Stimulated activated naive CD4-positive, alpha-beta T cell treated with Interleukin-2 at 50 U/mL for 16 hours (primary cell): ENCODE data around the gene SH3PXD2A.
A peak's percentile ranks its signal among the peaks of the same experiment; 100 is the strongest.

Source experiments
- DNase-seq: peaks from one replicate; lab custom pipeline; 2025; lab: John Stamatoyannopoulos, UW

The SH3PXD2A gene

DNA sequence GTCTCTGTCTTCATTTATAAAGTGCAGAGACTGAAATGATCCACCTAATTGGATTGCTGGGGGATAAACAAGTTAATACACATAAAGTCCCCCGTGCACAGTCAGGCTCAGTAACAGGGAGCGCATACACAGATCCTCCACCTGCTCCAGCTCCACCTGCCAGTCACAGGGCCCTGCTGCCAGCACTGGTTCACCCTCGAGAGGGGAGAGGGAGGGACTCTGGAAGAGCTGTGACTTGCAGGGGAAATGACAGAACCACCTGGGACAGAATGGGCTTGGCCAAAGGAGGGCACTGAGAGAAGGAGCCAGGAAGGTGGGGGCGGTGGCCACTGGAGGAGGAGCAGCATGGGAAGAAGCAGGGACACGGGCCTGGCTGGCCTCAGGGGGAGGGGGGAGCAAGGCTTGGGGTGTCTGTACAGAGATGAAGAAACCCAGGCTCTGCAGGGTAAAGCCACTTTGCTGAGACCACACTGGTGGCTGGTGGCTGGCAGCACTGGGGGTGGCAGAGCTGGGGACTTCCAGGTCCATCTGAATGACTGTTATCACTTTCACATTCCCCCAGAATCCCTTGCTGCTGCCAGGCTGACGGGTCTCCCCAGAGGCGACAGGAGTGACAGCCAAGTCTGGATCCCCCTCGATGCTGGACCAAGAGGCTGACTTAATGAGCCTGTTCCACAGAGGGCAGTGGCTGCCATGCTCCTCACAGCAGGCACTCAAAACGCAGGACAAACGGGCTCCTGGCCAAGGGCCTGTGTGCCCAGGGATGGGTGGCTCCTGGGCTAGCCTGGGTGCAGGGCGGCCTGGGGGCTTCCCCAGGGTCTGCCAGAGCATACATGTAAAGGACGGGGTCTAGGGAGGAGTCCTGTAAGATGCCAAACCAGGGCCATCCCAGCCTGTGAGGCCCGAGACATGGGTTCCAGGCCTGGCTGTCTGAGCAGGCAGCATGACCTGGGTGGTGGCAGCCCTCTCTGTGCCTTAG, 151.1 kb downstream of the SH3PXD2A start:
- no peak for DNase-seq

DNA sequence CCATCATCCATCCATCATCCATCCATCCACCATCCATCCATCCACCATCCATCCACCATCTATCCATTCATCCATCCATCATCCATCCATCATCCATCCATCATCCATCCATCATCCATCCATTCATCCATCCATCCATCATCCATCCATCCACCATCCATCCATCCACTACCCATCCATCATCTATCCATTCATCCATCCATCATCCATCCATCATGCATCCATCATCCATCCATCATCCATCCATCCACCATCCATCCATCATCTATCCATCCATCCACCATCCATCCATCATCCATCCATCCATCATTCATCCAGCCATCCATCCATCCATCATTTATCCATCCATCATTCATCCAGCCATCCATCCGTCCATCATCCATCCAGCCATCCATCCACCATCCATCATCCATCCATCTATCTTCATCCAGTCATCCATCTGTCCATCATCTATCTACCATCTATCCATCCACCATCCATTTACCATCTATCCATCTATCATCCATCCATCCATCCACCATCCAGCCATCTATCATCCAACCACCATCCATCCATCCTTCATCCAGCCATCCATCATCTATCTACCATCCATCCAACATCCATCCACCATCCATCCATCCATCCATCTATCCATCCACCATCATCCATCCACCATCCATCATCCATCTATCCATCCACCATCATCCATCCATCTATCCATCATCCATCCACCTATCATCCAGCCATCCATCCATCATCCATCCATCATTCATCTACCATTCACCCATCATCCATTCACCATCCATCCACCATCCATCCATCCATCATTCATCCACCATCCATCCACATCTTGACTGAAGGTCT, 153.8 kb downstream of the SH3PXD2A start:
- DNase-seq, result no peak

DNA sequence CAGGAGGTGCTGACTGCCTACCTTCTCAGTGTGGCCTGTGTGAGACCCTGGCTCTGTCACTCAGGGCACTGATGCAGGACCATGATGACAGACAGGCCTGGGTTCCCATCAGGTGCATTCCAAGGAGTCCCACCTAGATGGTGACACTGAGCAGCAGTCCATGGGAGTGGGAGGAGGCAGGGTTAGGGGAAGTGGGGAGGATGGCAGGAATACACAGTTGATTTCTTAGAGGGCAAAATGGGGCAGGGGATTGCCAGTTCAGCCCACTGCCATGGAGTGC, 155.0 kb downstream of the SH3PXD2A start:
- DNase-seq, result no peak

- DNase-seq, result no peak
Measured at GRCh38 chr10:103699611-103700435, 155.6 kb downstream of the SH3PXD2A start.

DNA sequence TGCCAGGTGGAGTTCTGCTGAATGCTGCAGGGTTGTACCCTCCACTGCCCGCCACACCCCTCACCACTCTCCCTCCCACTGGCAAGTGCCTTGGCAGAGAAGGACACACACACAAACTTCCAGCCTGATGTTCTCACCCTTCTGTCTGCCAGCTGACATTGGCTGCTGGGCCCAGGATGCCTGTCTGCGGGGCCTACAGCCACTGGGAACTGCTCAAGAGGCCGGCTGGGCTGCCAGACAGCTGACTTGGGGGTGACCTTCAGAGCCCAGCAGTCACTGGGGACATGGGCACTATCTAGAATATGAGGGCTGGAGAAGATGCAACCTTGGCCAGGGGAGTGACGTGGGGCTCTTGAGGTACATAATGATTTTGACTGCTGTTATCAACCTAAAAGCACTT, 157.1 kb downstream of the SH3PXD2A start:
- no peak for DNase-seq

GRCh38 chr10:103697787-103698186, 157.6 kb downstream of the SH3PXD2A start:
- no peak for DNase-seq

DNA sequence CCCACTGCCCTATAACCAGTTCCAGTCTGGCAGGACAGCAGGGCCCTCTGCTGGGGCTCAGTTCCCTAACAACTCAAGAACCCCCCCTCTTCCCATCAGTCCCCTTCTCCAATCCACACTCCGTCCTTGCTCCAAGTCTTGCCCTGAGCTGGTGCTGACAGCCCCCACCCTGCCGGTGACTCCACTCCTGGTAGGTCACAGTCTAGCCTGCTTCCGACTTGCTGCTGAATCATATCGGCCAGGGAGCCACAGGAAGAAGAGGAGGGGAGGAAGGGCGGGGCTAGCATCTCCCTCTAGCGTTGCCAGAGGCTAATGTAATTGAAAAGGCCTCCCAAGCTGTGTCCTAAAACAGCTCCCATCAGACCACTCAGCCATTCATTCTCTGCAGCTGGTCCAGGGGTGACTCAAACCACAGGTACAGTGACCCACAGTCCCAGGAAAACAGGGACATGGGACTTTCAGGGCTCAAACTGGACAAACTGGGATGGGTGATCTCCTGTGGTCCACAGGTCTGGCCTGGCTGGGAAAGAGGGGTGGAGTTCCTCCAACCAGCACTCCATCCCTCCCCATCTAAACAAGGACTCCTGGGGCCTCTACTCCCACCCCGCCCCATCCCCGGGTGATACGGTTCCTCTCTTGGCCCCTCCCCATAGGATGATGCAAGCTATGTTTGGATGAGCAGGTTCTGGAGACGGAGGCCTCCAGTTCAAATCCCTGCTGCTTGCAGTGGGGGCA, 158.8 kb downstream of the SH3PXD2A start:
- peak; percentile 81 for DNase-seq

DNA sequence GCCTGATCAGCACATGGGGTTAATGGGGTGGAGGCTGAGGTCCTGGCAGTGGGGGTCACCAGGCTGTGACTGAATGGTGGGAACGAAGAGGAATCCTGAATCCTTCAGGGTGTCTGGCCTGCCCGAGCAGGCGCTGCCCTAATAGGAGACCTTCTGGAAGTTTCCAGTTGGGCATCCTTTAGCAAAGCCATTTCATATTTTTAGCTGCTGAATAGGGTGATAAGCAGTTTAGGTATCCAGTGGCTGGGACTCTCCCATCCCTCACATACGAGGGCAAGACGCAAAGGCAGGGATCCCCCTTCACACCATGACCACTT, 159.3 kb downstream of the SH3PXD2A start:
- no peak for DNase-seq

DNA sequence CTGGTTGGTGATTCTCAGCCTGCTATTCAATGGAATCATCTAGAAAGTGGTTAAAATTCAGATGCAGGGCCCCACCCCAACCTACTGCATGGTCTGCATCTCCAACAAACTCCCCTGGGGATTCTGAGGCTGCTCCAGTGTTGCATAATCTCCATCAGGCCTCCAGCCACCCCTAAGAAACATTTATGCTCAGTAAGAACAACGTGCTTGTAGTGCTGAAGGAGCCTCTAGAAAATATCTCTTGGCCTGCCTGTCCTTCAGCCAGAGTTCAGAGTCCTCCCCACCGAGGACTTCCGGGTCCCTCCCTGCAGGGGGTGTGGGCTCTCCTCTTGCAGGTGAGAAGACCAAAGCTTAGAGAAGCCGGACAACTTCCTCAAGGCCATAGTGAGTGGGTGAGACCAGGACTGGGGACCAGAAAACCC, 159.8 kb downstream of the SH3PXD2A start:
- DNase-seq, result no peak

DNA sequence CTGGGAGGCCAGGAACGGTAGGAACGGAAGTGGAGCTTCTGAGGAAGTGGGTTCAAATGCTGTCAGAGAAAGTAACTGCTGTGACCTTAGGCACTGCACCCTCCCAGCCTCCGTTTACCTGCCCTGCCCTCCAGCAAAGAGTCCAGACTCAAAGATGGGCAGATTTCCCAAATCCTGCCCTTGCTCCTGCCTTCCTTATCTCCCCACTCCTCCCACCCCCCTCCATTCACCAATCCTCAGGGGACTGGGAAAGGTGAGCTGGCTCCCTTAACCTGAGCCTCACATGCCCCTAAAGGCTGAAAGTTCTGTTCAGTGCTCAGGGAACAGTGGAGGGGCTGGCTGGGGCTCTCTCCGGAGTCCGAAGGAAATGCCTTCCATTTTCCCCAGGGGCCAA, 161.6 kb downstream of the SH3PXD2A start:
- DNase-seq, result no peak

GRCh38 chr10:103692952-103693811, 162.2 kb downstream of the SH3PXD2A start:
- peak; percentile 27 for DNase-seq

DNA sequence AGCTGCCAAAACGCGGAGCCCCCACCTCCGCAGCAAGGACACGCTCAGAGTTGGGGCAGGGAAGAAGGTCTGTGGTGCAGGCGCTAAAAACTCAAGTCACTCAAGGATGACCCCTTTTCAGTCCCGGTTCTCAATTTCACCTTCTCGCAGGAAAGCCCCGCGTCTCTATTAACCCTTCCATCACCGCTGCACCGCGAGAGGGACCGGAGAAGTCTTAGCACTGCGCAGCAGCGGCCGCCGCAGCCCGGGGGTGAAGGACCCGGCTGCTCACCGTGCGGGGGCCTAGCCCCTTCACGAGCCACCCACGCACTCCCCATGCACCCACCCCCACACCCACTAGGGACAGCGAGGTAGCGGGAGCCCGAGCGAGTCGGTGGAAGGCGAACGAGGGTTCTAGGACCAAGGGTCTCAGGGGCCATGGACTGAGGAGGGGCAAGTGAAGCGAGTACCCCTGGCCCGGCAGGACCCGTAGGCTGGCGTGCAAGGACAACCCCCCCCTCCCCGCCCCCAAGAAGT, 162.9 kb downstream of the SH3PXD2A start:
- DNase-seq, result peak; percentile 37

- DNase-seq, result no peak
Measured at GRCh38 chr10:103691723-103692435, 163.5 kb downstream of the SH3PXD2A start.

GRCh38 chr10:103691267-103691666, 164.1 kb downstream of the SH3PXD2A start:
- no peak for DNase-seq

DNA sequence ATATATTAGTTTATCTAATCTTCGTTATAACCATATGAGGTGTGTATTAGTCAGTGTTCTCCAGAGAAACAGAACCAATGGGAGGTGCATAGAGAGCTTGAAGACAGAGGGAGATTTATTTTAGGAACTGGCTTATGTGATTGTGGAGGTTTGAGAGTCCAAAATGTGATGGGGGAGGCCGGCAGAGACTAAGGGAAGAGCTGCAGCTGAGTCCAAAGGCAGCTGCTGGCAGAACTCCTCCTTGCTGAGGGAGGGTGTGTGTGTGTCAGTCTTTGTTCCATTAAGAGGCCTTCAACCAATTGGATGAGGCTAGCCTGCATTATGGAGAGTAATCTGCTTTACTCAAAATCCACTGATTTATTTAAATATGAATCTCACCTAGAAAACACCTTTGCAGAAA, 165.1 kb downstream of the SH3PXD2A start:
- DNase-seq, result no peak

DNA sequence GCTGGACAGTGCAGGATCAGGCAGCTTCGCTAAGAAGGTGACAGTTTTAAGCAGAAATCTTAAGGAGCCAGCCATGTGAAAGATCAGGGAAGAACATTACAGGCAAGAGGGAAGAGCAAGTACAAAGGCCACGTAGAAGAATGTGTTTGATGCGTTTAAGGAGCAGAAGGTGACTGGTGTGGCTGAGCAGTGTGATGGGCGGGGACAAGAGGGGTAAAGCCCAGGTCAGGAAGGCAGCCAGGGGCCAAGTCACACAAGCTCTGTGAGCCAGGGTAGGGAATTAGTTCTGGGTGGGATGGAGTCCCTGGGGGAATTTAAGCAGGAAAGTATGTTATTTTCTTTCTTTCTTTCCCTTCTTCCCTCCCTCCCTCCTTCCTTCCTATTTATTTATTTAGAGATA, 166.9 kb downstream of the SH3PXD2A start:
- DNase-seq, result no peak

GRCh38 chr10:103687718-103688117, 167.7 kb downstream of the SH3PXD2A start:
- no peak for DNase-seq

- DNase-seq, result no peak
Measured at GRCh38 chr10:103687172-103687571, 168.2 kb downstream of the SH3PXD2A start.

- DNase-seq, result peak; percentile 71
Measured at GRCh38 chr10:103685880-103686669, 169.3 kb downstream of the SH3PXD2A start.
